Heart right ventricle (tissue), 16 donors: ENCODE data around the gene TOP3B. TPM values are rescaled to one million over a fixed set of nuclear protein-coding genes. Genes with fewer than 3 reads are reported as not detected.

Experiments used
- ATAC-seq, 8 donors: fragments of 200-7000 bp; cut with Tn5 transposase; one replicate each; pipeline ENCODE4 v1.9.1; 2020; ENCODE audit warnings: mild to moderate bottlenecking in 8 of 8, moderate library complexity in 8 of 8, moderate number of reproducible peaks in 1 of 8
- DNase-seq, 2 donors: peaks; one replicate each; pipeline ENCODE4 v3.0.0-alpha.2; 2020
- H3K27ac ChIP-seq, 10 donors: fragments of 200-600 bp; sonication (generic) in 2 of 10; one replicate each; pipeline versions ENCODE4 v1.5.0 to v1.8.0; 2020 to 2022; ENCODE audit warnings: mild to moderate bottlenecking in 3 of 10
- H3K27me3 ChIP-seq, 7 donors: fragments of 200-600 bp; one replicate each; pipeline ENCODE4 v1.8.0; 2021 to 2022; ENCODE audit warnings: mild to moderate bottlenecking in 2 of 7
- H3K36me3 ChIP-seq, 9 donors: fragments of 200-600 bp; sonication (generic) in 1 of 9; one replicate each; pipeline versions ENCODE4 v1.5.0 to v1.8.0; 2020 to 2022; ENCODE audit warnings: mild to moderate bottlenecking in 2 of 9
- H3K4me1 ChIP-seq, 9 donors: fragments of 200-600 bp; sonication (generic) in 1 of 9; one replicate each; pipeline versions ENCODE4 v1.5.0 to v1.8.0; 2020 to 2022; ENCODE audit warnings: mild to moderate bottlenecking in 4 of 9
- H3K4me3 ChIP-seq, 10 donors: fragments of 200-600 bp; sonication (generic) in 2 of 10; one replicate each; pipeline versions ENCODE4 v1.5.0 to v1.8.0; 2020 to 2022; ENCODE audit warnings: mild to moderate bottlenecking in 7 of 10, moderate library complexity in 2 of 10
- H3K9me3 ChIP-seq, 11 donors: fragments of 200-600 bp in 10 of 11; sonication (generic) in 2 of 11; one replicate each; pipeline versions ENCODE4 v1.5.0 to v1.8.0; 2013 to 2022; ENCODE audit warnings: mild to moderate bottlenecking in 2 of 11, control low read depth in 1 of 11, moderate library complexity in 1 of 11
- CTCF ChIP-seq, 9 donors: fragments of 200-600 bp; sonication (generic) in 2 of 9; IDR thresholded peaks; one replicate each; pipeline versions ENCODE4 v1.5.0 to v1.8.0; 2021 to 2022; ENCODE audit warnings: antibody characterized with exemption in 9 of 9, mild to moderate bottlenecking in 5 of 9, moderate library complexity in 1 of 9
- WGBS, 2 donors: extraction: QIAGEN DNeasy Blood & Tissue Kit; methylation state at CpG; one replicate each; pipeline ENCODE4 v1.1.7; 2013; ENCODE audit warnings: inconsistent platforms in 1 of 2; 5-methylcytosine and 5-hydroxymethylcytosine counted together
- intact Hi-C, 10 donors: fragments of 100-400 bp; cut with DNase I; formaldehyde crosslinking; loops; one replicate each; pipeline versions ENCODE4 v1.11.1 to v1.14.2; 2022
- polyA plus RNA-seq, 2 donors: library from polyadenylated mRNA; stranded (reverse); fragments of 200-250 nt; gene quantifications; one replicate each; pipeline ENCODE4 v1.2.3, GENCODE V29; 2013
- total RNA-seq, 10 donors: library from RNA; stranded (reverse); fragmentation: NEBNext Ultra II Directional in 3 of 10; extraction: Animal tissue kit (Norgen Biotek cat#: 25700) in 3 of 10; gene quantifications; one replicate each; pipeline versions ENCODE4 v1.2.1 to v1.2.4, GENCODE V29; 2021 to 2023
- donor health status: Arrhythmogenic right ventricular cardiomyopathy.
- donor health status: ischemic (EF 13 %, LVEDD 7.1; RV severe dilation, severe dysfunction).
- donor health status: healthy with polysubstance abuse.
- donor health status: DM: no; HTN: yes; CAD: no.
- donor health status: DM: no; HTN: no; CAD: no.
- donor health status: ischemic (EF 25% LVEDD 6.9; RV normal size, moderate dysfunction).
- donor health status: ischemic (EF 25% LVEDD 5.7; RV mildly dilated, moderate dysfunction).
- donor health status: healthy.
- donor health status: DM: yes; HTN: yes; CAD: no.
- donor health status: Ischemic cardiomyopathy.
- donor health status: ischemic (EF 35%, LVEDD 5.7; RV mildly dilated, moderate dysfunction).
- donor health status: nonischemic (EF 11% LVEDD 7.7; RV severe dilation, severe dysfunction).
- donor health status: DM: yes; HTN: yes; CAD: no.
- donor health status: PGD.
- donor health status: ischemic (EF 29% LVEDD 5.4; RV normal size, mild dysfunction).
- donor health status: nonischemic (EF 23%, LVEDD 6.1; RV moderate dilation, normal function).

TOP3B gene
- total and polyA plus RNA-seq, 12 donors: 7.8 to 20.0 (median 10.8) TPM

- ATAC-seq (no peak), DNase-seq (no peak)
- Histone ChIP-seq H3K4me1 (peaks cover 0 to 7% (median 0%) of the 10 kb centered on the region in 9 donors), H3K4me3 (no peak overlapping the region), H3K36me3 (peaks cover 0 to 78% (median 41%) of the 10 kb centered on the region in 9 donors), H3K27ac (no peak overlapping the region), H3K9me3 (no peaks in the 10 kb centered on the region), H3K27me3 (no peaks in the 10 kb centered on the region)
- intact Hi-C loops: no loop called here
- 88 to 91% methylated on average over 24 of the region's 24 CpGs for WGBS, 2 donors
- no peak for TF ChIP-seq CTCF (IDR thresholded peaks at IDR 0.05)
Observed at GRCh38 chr22:21960200-21961126, 22.1 kb downstream of the TOP3B start.

- no peak for TF ChIP-seq CTCF (IDR thresholded peaks at IDR 0.05)
- DNase-seq (no peak), ATAC-seq (no peak)
- Histone ChIP-seq H3K36me3 (peaks cover 0 to 68% (median 36%) of the 10 kb centered on the region in 9 donors), H3K4me1 (peaks cover 0 to 7% (median 0%) of the 10 kb centered on the region in 9 donors), H3K27ac (no peak overlapping the region), H3K27me3 (no peaks in the 10 kb centered on the region), H3K9me3 (no peaks in the 10 kb centered on the region), H3K4me3 (no peak overlapping the region)
- intact Hi-C loops: no loop called here
- WGBS, 2 donors: 88 to 92% methylated on average over 18 of the region's 18 CpGs
Observed at GRCh38 chr22:21959274-21960074, 23.1 kb downstream of the TOP3B start.

- Histone ChIP-seq H3K36me3 (peaks cover 0 to 60% (median 28%) of the 10 kb centered on the region in 9 donors), H3K4me3 (no peak overlapping the region), H3K27me3 (no peaks in the 10 kb centered on the region), H3K27ac (no peak overlapping the region), H3K4me1 (peaks cover 0 to 7% (median 0%) of the 10 kb centered on the region in 9 donors), H3K9me3 (no peaks in the 10 kb centered on the region)
- intact Hi-C loops: no loop called here
- no peak for DNase-seq
- WGBS, 2 donors: 93% methylated on average over 22 of the region's 22 CpGs
- ATAC-seq: no peak
- TF ChIP-seq CTCF (IDR thresholded peaks at IDR 0.05): no peak
Observed at GRCh38 chr22:21958360-21959273, 24.0 kb downstream of the TOP3B start.
